B cell (primary cell): Measurements from ENCODE around the gene SHB. TPM values are rescaled to one million over a fixed set of nuclear protein-coding genes. Genes with fewer than 3 reads are reported as not detected.

Source experiments
- ATAC-seq: fragments of 200-7000 bp; cut with Tn5 transposase; one replicate; pipeline ENCODE4 v1.10.0; 2021; ENCODE audit warnings: low read depth, mild to moderate bottlenecking, moderate number of reproducible peaks, moderate library complexity
- CTCF ChIA-PET: fragments of 350-600 bp; sonication (Branson Sonifier 250); formaldehyde crosslinking; loops from one replicate; lab custom pipeline; 2021; ENCODE audit warnings: antibody characterized with exemption, inconsistent platforms; lab: Charles Lee
- POLR2A ChIA-PET: fragments of 350-600 bp; sonication (Branson Sonifier 250); formaldehyde crosslinking; loops from one replicate; lab custom pipeline; 2021; ENCODE audit warnings: antibody characterized with exemption; lab: Charles Lee
- DNase-seq: peaks from one replicate; pipeline ENCODE4 v3.0.0; 2013
- H2AFZ ChIP-seq: 2 replicates; pipeline ENCODE4 v1.6.1; 2012; ENCODE audit warnings: mild to moderate bottlenecking, low read depth, low read length; ENCODE audit not compliant: insufficient read depth, poor library complexity, severe bottlenecking
- H3K27ac ChIP-seq, 2 donors: 1 replicate in 1 of 2; 2 replicates in 1 of 2; pipeline ENCODE4 v1.5.1; 2012 to 2013; ENCODE audit warnings: low read length in 2 of 2, mild to moderate bottlenecking in 2 of 2, moderate library complexity in 1 of 2
- H3K27me3 ChIP-seq, 4 experiments: fragments of 200-600 bp in 1 of 4; sonication (generic) in 1 of 4; replicated peaks in 1 of 4; 1 replicate in 2 of 4; 2 replicates in 2 of 4; pipeline versions ENCODE4 v1.6.1 to v1.7.0; 2013 to 2016; ENCODE audit warnings: low read length in 3 of 4, mild to moderate bottlenecking in 2 of 4, mixed read lengths in 1 of 4, moderate library complexity in 1 of 4; ENCODE audit not compliant: insufficient read depth in 4 of 4, control insufficient read depth in 3 of 4; ENCODE audit errors: control extremely low read depth in 1 of 4
- H3K36me3 ChIP-seq, 2 experiments: replicated peaks in 1 of 2; 1 replicate in 1 of 2; 2 replicates in 1 of 2; pipeline versions ENCODE4 v1.6.1 to v1.7.1; 2013; ENCODE audit warnings: low read length in 1 of 2; ENCODE audit not compliant: insufficient read depth in 2 of 2, control insufficient read depth in 1 of 2; ENCODE audit errors: control extremely low read depth in 1 of 2, extremely low read depth in 1 of 2
- H3K4me1 ChIP-seq, 2 donors: fragments of 200-600 bp in 1 of 2; sonication (generic) in 1 of 2; 1 replicate in 1 of 2; 2 replicates in 1 of 2; pipeline versions ENCODE4 v1.5.1 to v1.6.1; 2013 to 2017; ENCODE audit warnings: low read length in 2 of 2; ENCODE audit not compliant: control insufficient read depth in 2 of 2, insufficient read depth in 2 of 2
- H3K4me2 ChIP-seq: replicated peaks from 2 replicates; pipeline ENCODE3; 2012; ENCODE audit warnings: mild to moderate bottlenecking, low read depth, low read length; ENCODE audit not compliant: poor library complexity, severe bottlenecking
- H3K4me3 ChIP-seq, 5 experiments: fragments of 200-600 bp in 1 of 5; sonication (generic) in 1 of 5; 1 replicate in 3 of 5; 2 replicates in 2 of 5; pipeline versions ENCODE4 v1.5.1 to v1.7.0; 2011 to 2016; ENCODE audit warnings: low read length in 4 of 5, mild to moderate bottlenecking in 4 of 5, low read depth in 2 of 5, control low read depth in 1 of 5, moderate library complexity in 1 of 5; ENCODE audit not compliant: insufficient read depth in 1 of 5; ENCODE audit errors: control extremely low read depth in 1 of 5, extremely low read depth in 1 of 5
- H3K79me2 ChIP-seq: fragments of 200-600 bp; sonication (generic); one replicate; pipeline ENCODE4 v1.6.0; 2016; ENCODE audit warnings: low read length; ENCODE audit not compliant: control insufficient read depth, insufficient read depth
- H3K9ac ChIP-seq: fragments of 200-600 bp; sonication (generic); 2 replicates; pipeline ENCODE4 v1.6.1; 2017; ENCODE audit warnings: mild to moderate bottlenecking, low read length, moderate library complexity
- H3K9me3 ChIP-seq, 3 donors: one replicate each; pipeline versions ENCODE4 v1.6.1 to v1.7.1; 2013; ENCODE audit warnings: low read length in 2 of 3; ENCODE audit not compliant: control insufficient read depth in 2 of 3, insufficient read depth in 1 of 3; ENCODE audit errors: control extremely low read depth in 1 of 3
- H4K20me1 ChIP-seq: 2 replicates; pipeline ENCODE4 v1.6.0; 2012; ENCODE audit warnings: mild to moderate bottlenecking, low read length; ENCODE audit not compliant: insufficient read depth, control insufficient read depth, poor library complexity, severe bottlenecking
- H3K27ac Mint-ChIP-seq: one replicate; pipeline ENCODE4 v1.8.0; 2021; ENCODE audit warnings: mixed read lengths
- H3K27me3 Mint-ChIP-seq: one replicate; pipeline ENCODE4 v1.8.0; 2021; ENCODE audit warnings: mixed read lengths
- H3K4me1 Mint-ChIP-seq: one replicate; pipeline ENCODE4 v1.8.0; 2021; ENCODE audit warnings: mixed read lengths
- H3K4me3 Mint-ChIP-seq: one replicate; pipeline ENCODE4 v1.8.0; 2021; ENCODE audit warnings: mixed read lengths
- H3K9me3 Mint-ChIP-seq: one replicate; pipeline ENCODE4 v1.8.0; 2022; ENCODE audit warnings: mixed read lengths; ENCODE audit not compliant: insufficient read depth
- CTCF ChIP-seq: fragments of 200-600 bp; IDR thresholded peaks from one replicate; pipeline ENCODE4 v1.8.0; 2022; ENCODE audit warnings: antibody characterized with exemption, mild to moderate bottlenecking
- EZH2 ChIP-seq: IDR thresholded peaks from 2 replicates; pipeline ENCODE4 v1.6.1; 2012; ENCODE audit warnings: borderline replicate concordance, low read depth, mild to moderate bottlenecking, moderate library complexity, low read length; ENCODE audit not compliant: insufficient read depth, poor library complexity, severe bottlenecking
- WGBS: methylation state at CpG from one replicate; pipeline ENCODE4 v1.1.5; 2013; ENCODE audit warnings: missing lambda C conversion rate; ENCODE audit not compliant: insufficient coverage; 5-methylcytosine and 5-hydroxymethylcytosine counted together
- intact Hi-C: fragments of 100-400 bp; cut with micrococcal nuclease; formaldehyde crosslinking; loops from one replicate; pipeline ENCODE4 v1.10.0; 2022
- polyA plus RNA-seq: library from polyadenylated mRNA; depleted of rRNA; stranded (reverse); fragments of >200 nt; gene quantifications from 2 replicates; pipeline ENCODE4 v1.2.3, GENCODE V29; 2012
- total RNA-seq, 2 donors: library from RNA; stranded (reverse); fragments of 120-200 nt in 1 of 2; gene quantifications; 1 replicate in 1 of 2; 2 replicates in 1 of 2; pipeline versions ENCODE4 v1.2.3 to v1.2.4, GENCODE V29; 2013 to 2022

The SHB gene
- total and polyA plus RNA-seq, 2 donors (not counting 1 experiment from before 2014, with no cell fraction given): 0.06 to 1.9 TPM

GRCh38 chr9:38088006-38088925 lies 19.2 kb upstream of the SHB start:
- Histone ChIP-seq H3K79me2 (no peaks in the 10 kb centered on the region), H2AFZ (no peak overlapping the region), H3K4me3 (no peak overlapping the region), H3K4me1 (no peaks in the 10 kb centered on the region), H3K9me3 (no peaks in the 10 kb centered on the region), H3K27ac (no peak overlapping the region), H3K4me2 (no peak overlapping the region), H3K36me3 (no peaks in the 10 kb centered on the region), H4K20me1 (no peaks in the 10 kb centered on the region), H3K9ac (no peak overlapping the region), H3K27me3 (peaks cover 0 to 7% (median 0%) of the 10 kb centered on the region in 4 experiments)
- ATAC-seq: peak; percentile 80
- Mint-ChIP-seq H3K27ac (no peak overlapping the region), H3K4me3 (no peak overlapping the region), H3K9me3 (no peaks in the 10 kb centered on the region), H3K27me3 (peaks cover 24% of the 10 kb centered on the region), H3K4me1 (no peaks in the 10 kb centered on the region)
- WGBS: 14% methylated on average over 6 of the region's 7 CpGs
- TF ChIP-seq EZH2 (no peak), CTCF (peak; percentile 98)
- ChIA-PET POLR2A (interaction anchor here (1.0 kb wide), 1 partner anchor 174 kb away, joined by 3 read pairs; no protein-coding TSS in a partner anchor), CTCF (interaction anchor here (0.7 to 4.0 kb wide), 24 partner anchors 9 to 344 kb away, joined by 3 to 41 read pairs (median 3); partner anchors contain the start of gene ALDH1B1)
- intact Hi-C loops: loop anchor here (1.0 kb wide), 1 partner anchor 175 kb away; no protein-coding TSS in a partner anchor
- DNase-seq: peak; percentile 68

- H3K27me3 Mint-ChIP-seq: peaks cover 25% of the 10 kb centered on the region
- ATAC-seq (no peak), DNase-seq (no peak)
- H3K36me3 ChIP-seq: no peaks in the 10 kb centered on the region
- no peak overlapping the region for H3K4me3 Mint-ChIP-seq
- no peak overlapping the region for H3K9ac ChIP-seq
- H3K27me3 ChIP-seq: peaks cover 0 to 14% (median 0%) of the 10 kb centered on the region in 4 experiments
- no peaks in the 10 kb centered on the region for H3K79me2 ChIP-seq
- no peak overlapping the region for H3K27ac ChIP-seq
- no peak overlapping the region for H3K27ac Mint-ChIP-seq
- intact Hi-C loops: no loop called here
- ChIA-PET POLR2A (no interaction called here), CTCF (interaction anchor here (0.8 to 4.0 kb wide), 6 partner anchors 14 to 172 kb away, joined by 3 to 41 read pairs (median 5); no protein-coding TSS in a partner anchor)
- no peaks in the 10 kb centered on the region for H3K4me1 ChIP-seq
- H3K4me3 ChIP-seq: no peak overlapping the region
- no peaks in the 10 kb centered on the region for H3K9me3 ChIP-seq
- H3K4me1 Mint-ChIP-seq: no peaks in the 10 kb centered on the region
- H2AFZ ChIP-seq: no peak overlapping the region
- no peak for TF ChIP-seq EZH2
- TF ChIP-seq CTCF: no peak
- no peak overlapping the region for H3K4me2 ChIP-seq
- H4K20me1 ChIP-seq: no peaks in the 10 kb centered on the region
- no peaks in the 10 kb centered on the region for H3K9me3 Mint-ChIP-seq
These were observed 17.5 kb upstream of the SHB start for GRCh38 chr9:38086496-38086895.
